Kidney epithelial cell (primary cell): ENCODE data around the gene CNOT1. TPM values are rescaled to one million over a fixed set of nuclear protein-coding genes. Genes with fewer than 3 reads are reported as not detected.

Experiments
- DNase-seq: peaks from one replicate; pipeline ENCODE4 v3.0.0-alpha.2; 2010; ENCODE audit warnings: low read depth
- H3K27me3 ChIP-seq: 2 replicates; pipeline ENCODE4 v1.6.0; 2011; ENCODE audit warnings: low read length; ENCODE audit not compliant: control insufficient read depth, insufficient read depth
- H3K36me3 ChIP-seq: 2 replicates; pipeline ENCODE4 v1.5.1; 2011; ENCODE audit warnings: low read length; ENCODE audit not compliant: control insufficient read depth, insufficient read depth
- H3K4me3 ChIP-seq: 2 replicates; pipeline ENCODE4 v1.5.1; 2011; ENCODE audit warnings: low read depth, mild to moderate bottlenecking, control low read depth, low read length
- total RNA-seq: library from RNA; depleted of rRNA; stranded (reverse); fragments of >200 nt; gene quantifications from 2 replicates; pipeline ENCODE4 v1.2.3, GENCODE V29; 2015
- TF ChIP-seq, protein P1 (sequence below): IDR thresholded peaks from 2 replicates; pipeline ENCODE4 v1.5.1; 2011; ENCODE audit warnings: mild to moderate bottlenecking, moderate library complexity, low read length, control low read depth, inconsistent platforms; ENCODE audit not compliant: insufficient read depth, poor library complexity, severe bottlenecking

Gene CNOT1
- total RNA-seq, 1 donor from 2014 or later: 132 TPM

DNA sequence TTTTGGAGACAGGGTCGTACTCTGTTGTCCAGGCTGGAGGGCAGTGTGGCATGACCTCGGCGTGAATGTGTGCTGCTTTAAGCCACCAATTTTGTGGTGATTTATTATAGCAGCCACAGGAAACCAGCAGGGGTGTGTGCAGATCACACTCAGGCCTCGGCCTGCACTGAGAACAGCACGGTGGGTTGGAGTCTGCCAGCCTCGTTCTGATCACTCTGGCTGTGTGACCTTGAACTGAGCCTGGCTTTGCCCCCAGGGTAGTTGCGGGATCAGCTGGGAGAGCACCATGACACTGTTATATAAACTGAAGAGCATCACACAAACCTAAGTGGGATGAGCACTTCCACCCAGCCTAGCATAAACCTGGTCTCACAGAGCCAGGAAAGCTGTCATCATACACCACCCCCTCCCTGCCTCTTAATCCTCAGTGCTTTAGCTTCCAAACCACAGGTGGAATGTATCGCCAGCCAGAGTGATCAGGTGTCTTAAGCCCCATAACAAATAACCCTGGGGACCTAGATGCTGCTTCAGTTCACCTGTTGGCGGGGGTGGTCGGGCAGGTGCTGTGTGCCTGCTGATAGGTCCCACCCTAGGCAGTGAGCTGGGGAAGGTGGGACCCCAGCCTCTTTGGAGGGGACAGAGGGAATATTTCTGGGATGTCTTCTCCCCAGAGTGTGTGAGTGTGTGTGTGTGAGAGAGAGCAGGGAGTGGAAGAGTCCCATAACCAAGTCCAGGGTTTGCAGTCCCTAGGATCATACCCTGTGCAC is 158.2 kb downstream of the CNOT1 start:
- TF ChIP-seq, protein P1, sequence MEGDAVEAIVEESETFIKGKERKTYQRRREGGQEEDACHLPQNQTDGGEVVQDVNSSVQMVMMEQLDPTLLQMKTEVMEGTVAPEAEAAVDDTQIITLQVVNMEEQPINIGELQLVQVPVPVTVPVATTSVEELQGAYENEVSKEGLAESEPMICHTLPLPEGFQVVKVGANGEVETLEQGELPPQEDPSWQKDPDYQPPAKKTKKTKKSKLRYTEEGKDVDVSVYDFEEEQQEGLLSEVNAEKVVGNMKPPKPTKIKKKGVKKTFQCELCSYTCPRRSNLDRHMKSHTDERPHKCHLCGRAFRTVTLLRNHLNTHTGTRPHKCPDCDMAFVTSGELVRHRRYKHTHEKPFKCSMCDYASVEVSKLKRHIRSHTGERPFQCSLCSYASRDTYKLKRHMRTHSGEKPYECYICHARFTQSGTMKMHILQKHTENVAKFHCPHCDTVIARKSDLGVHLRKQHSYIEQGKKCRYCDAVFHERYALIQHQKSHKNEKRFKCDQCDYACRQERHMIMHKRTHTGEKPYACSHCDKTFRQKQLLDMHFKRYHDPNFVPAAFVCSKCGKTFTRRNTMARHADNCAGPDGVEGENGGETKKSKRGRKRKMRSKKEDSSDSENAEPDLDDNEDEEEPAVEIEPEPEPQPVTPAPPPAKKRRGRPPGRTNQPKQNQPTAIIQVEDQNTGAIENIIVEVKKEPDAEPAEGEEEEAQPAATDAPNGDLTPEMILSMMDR: no peak
- H3K4me3 ChIP-seq: no peak overlapping the region
- no peak for DNase-seq
- no peaks in the 10 kb centered on the region for H3K36me3 ChIP-seq
- H3K27me3 ChIP-seq: peaks cover 7% of the 10 kb centered on the region

Other genes with a start within 250 kb of the CNOT1 start
- 5.8 and 6.4 TPM in 2 replicates for gene GINS3, start 237.4 kb downstream of the CNOT1 start, total RNA-seq
- gene NDRG4, start 129.7 kb downstream of the CNOT1 start, total RNA-seq: 30.1 and 38.7 TPM in 2 replicates
- 12.5 and 32.1 TPM in 2 replicates for gene SETD6, start 114.3 kb downstream of the CNOT1 start, total RNA-seq
- gene SLC38A7, start 54.9 kb upstream of the CNOT1 start, total RNA-seq: 38.0 and 42.6 TPM in 2 replicates
- 114 and 116 TPM in 2 replicates for gene GOT2, start 104.5 kb upstream of the CNOT1 start, total RNA-seq